WTC11 (cell line): Measurements from ENCODE around the gene GRAMD4. TPM values are rescaled to one million over a fixed set of nuclear protein-coding genes. Genes with fewer than 3 reads are reported as not detected.

Source experiments
- ATAC-seq: fragments of 200-7000 bp; cut with Tn5 transposase; 2 replicates; pipeline ENCODE4 v1.10.0; 2021; ENCODE audit warnings: mild to moderate bottlenecking, moderate library complexity
- CTCF ChIA-PET: fragments of 300-600 bp; sonication (Branson Sonifier 250); formaldehyde crosslinking; loops from one replicate; lab custom pipeline; 2021; ENCODE audit warnings: antibody characterized with exemption; lab: Charles Lee
- POLR2A ChIA-PET: fragments of 350-600 bp; sonication (Branson Sonifier 250); formaldehyde crosslinking; loops from one replicate; lab custom pipeline; 2021; ENCODE audit warnings: antibody characterized with exemption; lab: Charles Lee
- DNase-seq: peaks from one replicate; pipeline ENCODE4 v3.0.0; 2021; ENCODE audit warnings: low spot score
- H3K27ac Mint-ChIP-seq: 2 replicates; pipeline ENCODE4 v1.8.0; 2021; ENCODE audit warnings: mixed read lengths
- H3K27me3 Mint-ChIP-seq: 2 replicates; pipeline ENCODE4 v1.8.0; 2021; ENCODE audit warnings: low read depth, mild to moderate bottlenecking, moderate library complexity, mixed read lengths
- H3K36me3 Mint-ChIP-seq: 2 replicates; pipeline ENCODE4 v1.8.0; 2021; ENCODE audit warnings: mixed read lengths
- H3K4me1 Mint-ChIP-seq: 2 replicates; pipeline ENCODE4 v1.8.0; 2022; ENCODE audit warnings: mixed read lengths
- H3K4me3 Mint-ChIP-seq: 2 replicates; pipeline ENCODE4 v1.8.0; 2021; ENCODE audit warnings: mild to moderate bottlenecking, moderate library complexity, mixed read lengths
- H3K9me3 Mint-ChIP-seq: 2 replicates; pipeline ENCODE4 v1.8.0; 2021; ENCODE audit warnings: mixed read lengths
- AFF4 ChIP-seq: sonication (generic); formaldehyde crosslinking; IDR thresholded peaks from 2 replicates; pipeline ENCODE4 v1.8.1; 2023; ENCODE audit warnings: mild to moderate bottlenecking, missing genetic modification reagents, borderline replicate concordance
- E2F4 ChIP-seq: sonication (generic); formaldehyde crosslinking; IDR thresholded peaks from 2 replicates; pipeline ENCODE4 v1.8.1; 2022; ENCODE audit warnings: low read depth, mild to moderate bottlenecking, moderate library complexity, missing genetic modification reagents, borderline replicate concordance
- FOXK1 ChIP-seq: sonication (generic); formaldehyde crosslinking; IDR thresholded peaks from 2 replicates; pipeline ENCODE4 v1.8.0; 2022; ENCODE audit warnings: mild to moderate bottlenecking, moderate library complexity, missing genetic modification reagents
- HMGA2 ChIP-seq: fragments of 250-450 bp; sonication (Bioruptor Pico); IDR thresholded peaks from 2 replicates; pipeline ENCODE4 v1.4.0; 2021; ENCODE audit warnings: mild to moderate bottlenecking, moderate library complexity
- JAZF1 ChIP-seq: fragments of 250-450 bp; sonication (Bioruptor Pico); IDR thresholded peaks from 2 replicates; pipeline ENCODE4 v1.9.0; 2021; ENCODE audit warnings: moderate library complexity, mild to moderate bottlenecking, inconsistent platforms
- KAT7 ChIP-seq: sonication (generic); formaldehyde crosslinking; IDR thresholded peaks from 2 replicates; pipeline ENCODE4 v1.8.1; 2023; ENCODE audit warnings: missing genetic modification reagents, mild to moderate bottlenecking, borderline replicate concordance
- MAX ChIP-seq: sonication (generic); formaldehyde crosslinking; IDR thresholded peaks from 2 replicates; pipeline ENCODE4 v1.8.0; 2022; ENCODE audit warnings: mild to moderate bottlenecking, missing genetic modification reagents
- PRDM15 ChIP-seq: sonication (generic); formaldehyde crosslinking; IDR thresholded peaks from 2 replicates; pipeline ENCODE4 v1.8.0; 2022; ENCODE audit warnings: missing genetic modification reagents
- TEAD4 ChIP-seq: sonication (generic); formaldehyde crosslinking; IDR thresholded peaks from 2 replicates; pipeline ENCODE4 v1.8.0; 2022; ENCODE audit warnings: mild to moderate bottlenecking, missing genetic modification reagents
- ZNF121 ChIP-seq: sonication (generic); formaldehyde crosslinking; IDR thresholded peaks from 2 replicates; pipeline ENCODE4 v1.8.0; 2023; ENCODE audit warnings: missing genetic modification reagents
- ZNF671 ChIP-seq: fragments of 250-450 bp; sonication (Bioruptor Pico); IDR thresholded peaks from 2 replicates; pipeline ENCODE4 v1.8.0; 2021; ENCODE audit warnings: mild to moderate bottlenecking
- total RNA-seq: library from RNA; stranded (reverse); gene quantifications from 3 replicates; pipeline ENCODE4 v1.2.3, GENCODE V29; 2021

GRAMD4 gene
- total RNA-seq, 1 experiment from 2014 or later = 41.0 TPM

GRCh38 chr22:46625113-46625842 is 5.1 kb downstream of the GRAMD4 start (continued):
- TF ChIP-seq AFF4 (no peak), PRDM15 (CRISPR knock-in tag) (no peak), E2F4 (CRISPR knock-in tag) (no peak), TEAD4 (CRISPR knock-in tag) (no peak)
- TF ChIP-seq, all 79 proteins: peak for 0

- H3K4me1 Mint-ChIP-seq = peaks cover 20% of the 10 kb centered on the region
- TF ChIP-seq ZNF121 (CRISPR knock-in tag) (0 out of 2 replicates have a peak, but pooled peaks have one; percentile 38), KAT7 (CRISPR knock-in tag) (no peak), ZNF671 (CRISPR knock-in tag) (no peak)
- TF ChIP-seq, all 79 proteins: peak for 1
- H3K27ac Mint-ChIP-seq = peak overlapping the region; percentile 69; the same call in 1 of the 2 replicates
- ATAC-seq = no peak
- H3K4me3 Mint-ChIP-seq = no peak overlapping the region
- POLR2A ChIA-PET = no interaction called here
- H3K9me3 Mint-ChIP-seq = no peaks in the 10 kb centered on the region
- no peak for DNase-seq
- H3K27me3 Mint-ChIP-seq = no peaks in the 10 kb centered on the region
- H3K36me3 Mint-ChIP-seq = no peaks in the 10 kb centered on the region
- CTCF ChIA-PET = interaction anchor here (1.6 to 3.5 kb wide), 2 partner anchors 62 to 176 kb away, joined by 3 to 28 read pairs; no protein-coding TSS in a partner anchor
Observed at GRCh38 chr22:46625843-46626349, 5.7 kb downstream of the GRAMD4 start.

GRCh38 chr22:46626356-46626755 is 6.2 kb downstream of the GRAMD4 start:
- peaks cover 20% of the 10 kb centered on the region for H3K4me1 Mint-ChIP-seq
- no peak for ATAC-seq
- no peaks in the 10 kb centered on the region for H3K9me3 Mint-ChIP-seq
- no peaks in the 10 kb centered on the region for H3K36me3 Mint-ChIP-seq
- no peak for DNase-seq
- no peaks in the 10 kb centered on the region for H3K27me3 Mint-ChIP-seq
- TF ChIP-seq MAX (CRISPR knock-in tag) (no peak), JAZF1 (no peak), FOXK1 (CRISPR knock-in tag) (no peak), HMGA2 (CRISPR knock-in tag) (no peak)
- ChIA-PET POLR2A (no interaction called here), CTCF (interaction anchor here (1.5 kb wide), 1 partner anchor 63 kb away, joined by 13 read pairs; no protein-coding TSS in a partner anchor)
- H3K4me3 Mint-ChIP-seq = no peak overlapping the region
- peak overlapping the region; percentile 96; the same call in 1 of the 2 replicates for H3K27ac Mint-ChIP-seq
